Renal cortex interstitium (tissue), 15 donors: ENCODE measurements around the gene VEZT. TPM values are rescaled to one million over a fixed set of nuclear protein-coding genes. Genes with fewer than 3 reads are reported as not detected.

Experiments
- DNase-seq, 11 donors: peaks; one replicate each; pipeline ENCODE4 v3.0.0-alpha.2; 2013; ENCODE audit warnings: low read depth in 9 of 11, low spot score in 4 of 11; ENCODE audit errors: extremely low read depth in 1 of 11
- long read RNA-seq, 16 experiments: transcript quantifications; one replicate each; lab custom pipeline, GENCODE V29; 2026
- polyA plus RNA-seq, 3 donors: library from polyadenylated mRNA; unstranded; fragments of 120-200 nt; gene quantifications; one replicate each; pipeline ENCODE4 v1.2.1, GENCODE V29; 2013; ENCODE audit not compliant: insufficient read length in 3 of 3

VEZT gene, protein sequence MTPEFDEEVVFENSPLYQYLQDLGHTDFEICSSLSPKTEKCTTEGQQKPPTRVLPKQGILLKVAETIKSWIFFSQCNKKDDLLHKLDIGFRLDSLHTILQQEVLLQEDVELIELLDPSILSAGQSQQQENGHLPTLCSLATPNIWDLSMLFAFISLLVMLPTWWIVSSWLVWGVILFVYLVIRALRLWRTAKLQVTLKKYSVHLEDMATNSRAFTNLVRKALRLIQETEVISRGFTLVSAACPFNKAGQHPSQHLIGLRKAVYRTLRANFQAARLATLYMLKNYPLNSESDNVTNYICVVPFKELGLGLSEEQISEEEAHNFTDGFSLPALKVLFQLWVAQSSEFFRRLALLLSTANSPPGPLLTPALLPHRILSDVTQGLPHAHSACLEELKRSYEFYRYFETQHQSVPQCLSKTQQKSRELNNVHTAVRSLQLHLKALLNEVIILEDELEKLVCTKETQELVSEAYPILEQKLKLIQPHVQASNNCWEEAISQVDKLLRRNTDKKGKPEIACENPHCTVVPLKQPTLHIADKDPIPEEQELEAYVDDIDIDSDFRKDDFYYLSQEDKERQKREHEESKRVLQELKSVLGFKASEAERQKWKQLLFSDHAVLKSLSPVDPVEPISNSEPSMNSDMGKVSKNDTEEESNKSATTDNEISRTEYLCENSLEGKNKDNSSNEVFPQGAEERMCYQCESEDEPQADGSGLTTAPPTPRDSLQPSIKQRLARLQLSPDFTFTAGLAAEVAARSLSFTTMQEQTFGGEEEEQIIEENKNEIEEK
- 10 to 100 TPM; 65.3 to 80.1 (median 76.6) TPM for polyA plus RNA-seq
- long read RNA-seq, donor 1, full-length matches to known transcripts: 3 of 11 reads
- long read RNA-seq, donor 1, partial matches to known transcripts: 8 of 11 reads
- long read RNA-seq, donor 1, other reads (novel, unspliced or antisense): 0 of 11 reads
- long read RNA-seq, donor 2, partial matches to known transcripts: 21 of 24 reads
- long read RNA-seq, donor 2, other reads (novel, unspliced or antisense): 0 of 24 reads
- long read RNA-seq, donor 3, full-length matches to known transcripts: 10 of 58 reads
- long read RNA-seq, donor 3, partial matches to known transcripts: 48 of 58 reads
- long read RNA-seq, donor 3, other reads (novel, unspliced or antisense): 0 of 58 reads
- long read RNA-seq, donor 4, full-length matches to known transcripts: 8 of 42 reads
- long read RNA-seq, donor 4, partial matches to known transcripts: 34 of 42 reads
- long read RNA-seq, donor 4, other reads (novel, unspliced or antisense): 0 of 42 reads
- long read RNA-seq, donor 5: 0 reads
- long read RNA-seq, donor 6, full-length matches to known transcripts: 7 of 35 reads
- long read RNA-seq, donor 6, partial matches to known transcripts: 28 of 35 reads
- long read RNA-seq, donor 6, other reads (novel, unspliced or antisense): 0 of 35 reads
- long read RNA-seq, donor 7, full-length matches to known transcripts: 11 of 59 reads
- long read RNA-seq, donor 7, partial matches to known transcripts: 48 of 59 reads
- long read RNA-seq, donor 7, other reads (novel, unspliced or antisense): 0 of 59 reads
- long read RNA-seq, donor 8, full-length matches to known transcripts: 14 of 65 reads
- long read RNA-seq, donor 8, partial matches to known transcripts: 51 of 65 reads
- long read RNA-seq, donor 8, other reads (novel, unspliced or antisense): 0 of 65 reads
- long read RNA-seq, donor 9, full-length matches to known transcripts: 4 of 28 reads
- long read RNA-seq, donor 9, partial matches to known transcripts: 24 of 28 reads
- long read RNA-seq, donor 9, other reads (novel, unspliced or antisense): 0 of 28 reads
- long read RNA-seq, donor 10, full-length matches to known transcripts: 8 of 55 reads
- long read RNA-seq, donor 10, partial matches to known transcripts: 47 of 55 reads
- long read RNA-seq, donor 10, other reads (novel, unspliced or antisense): 0 of 55 reads
- long read RNA-seq, donor 11, full-length matches to known transcripts: 10 of 71 reads
- long read RNA-seq, donor 11, partial matches to known transcripts: 61 of 71 reads
- long read RNA-seq, donor 11, other reads (novel, unspliced or antisense): 0 of 71 reads
- long read RNA-seq, donor 12, partial matches to known transcripts: 19 of 23 reads
- long read RNA-seq, donor 12, other reads (novel, unspliced or antisense): 0 of 23 reads
- long read RNA-seq, donor 13: 0 reads
- long read RNA-seq, donor 14, full-length matches to known transcripts: 6 of 38 reads
- long read RNA-seq, donor 14, partial matches to known transcripts: 32 of 38 reads
- long read RNA-seq, donor 14, other reads (novel, unspliced or antisense): 0 of 38 reads
- long read RNA-seq, donor 15, partial matches to known transcripts: 17 of 17 reads
- long read RNA-seq, donor 15, other reads (novel, unspliced or antisense): 0 of 17 reads
- long read RNA-seq, donor 16, full-length matches to known transcripts: 12 of 193 reads
- long read RNA-seq, donor 16, partial matches to known transcripts: 181 of 193 reads
- long read RNA-seq, donor 16, other reads (novel, unspliced or antisense): 0 of 193 reads

DNA sequence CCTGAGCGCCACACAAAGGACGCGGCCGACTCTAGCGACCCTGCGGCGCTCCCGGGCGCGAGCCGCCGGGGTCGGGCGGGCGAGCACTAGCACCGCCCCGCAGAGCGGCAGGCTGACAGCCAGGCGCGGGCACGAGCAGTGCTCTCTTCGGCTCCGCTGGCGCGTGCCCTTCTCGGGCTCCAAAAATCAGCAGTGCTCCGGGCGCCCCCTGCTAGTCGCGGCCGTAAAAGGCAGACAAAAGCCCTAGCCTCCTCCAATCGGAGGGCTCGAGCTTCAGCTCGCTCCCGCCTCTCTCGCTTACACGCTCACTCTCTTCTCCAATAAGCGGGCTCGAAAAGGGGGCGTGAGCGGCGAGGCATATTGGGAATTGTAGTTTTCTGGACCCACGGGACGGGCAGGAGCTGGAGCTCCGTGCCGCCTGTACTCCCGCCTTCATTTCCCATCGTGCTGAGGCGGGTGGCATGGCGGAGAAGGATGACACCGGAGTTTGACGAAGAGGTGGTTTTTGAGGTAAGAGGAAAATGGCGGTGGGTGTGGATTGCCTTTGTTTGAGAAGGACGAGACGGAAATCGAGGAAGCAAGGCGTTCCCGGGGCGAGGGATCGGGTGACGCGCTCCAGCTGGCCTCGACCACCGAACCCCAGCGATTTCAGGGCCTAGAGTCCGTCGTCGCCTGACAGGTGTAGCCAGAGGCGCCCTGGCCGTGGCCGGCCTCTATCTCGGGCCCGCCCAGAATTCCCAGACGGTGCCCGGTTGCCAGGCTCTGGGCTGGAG lies at the start of gene VEZT, which contains the start of gene FGD6:
Gene VEZT (plus strand): TSS at position 431 of the 773 bp plus-strand sequence. CDS start 44 bp downstream, at position 475.
Gene FGD6 (minus strand): TSS at position 91 of the 773 bp plus-strand sequence. CDS start 227 bp downstream, outside the sequence.
- peak; percentile 96 to 99 (median 98) for DNase-seq

DNA sequence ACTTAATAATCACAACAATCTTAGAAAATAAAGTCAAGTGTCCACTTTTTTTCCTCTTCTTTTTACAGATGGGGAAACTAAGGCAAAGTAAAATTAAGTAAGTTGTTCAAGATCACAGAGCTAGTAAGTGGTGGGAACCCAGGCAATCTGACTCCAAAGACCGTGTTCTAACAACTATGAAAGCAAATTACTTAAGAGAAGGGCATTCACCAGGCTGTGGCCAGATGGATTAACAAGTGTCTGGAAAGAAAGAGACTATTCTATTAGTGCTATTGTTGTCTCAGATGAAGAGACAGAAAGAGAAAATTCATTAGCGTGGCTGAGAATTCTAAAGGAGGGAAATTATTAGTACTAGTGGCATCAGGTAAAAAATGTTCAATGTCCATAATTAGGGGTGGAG lies 48.9 kb upstream of the VEZT start:
- no peak for DNase-seq

DNA sequence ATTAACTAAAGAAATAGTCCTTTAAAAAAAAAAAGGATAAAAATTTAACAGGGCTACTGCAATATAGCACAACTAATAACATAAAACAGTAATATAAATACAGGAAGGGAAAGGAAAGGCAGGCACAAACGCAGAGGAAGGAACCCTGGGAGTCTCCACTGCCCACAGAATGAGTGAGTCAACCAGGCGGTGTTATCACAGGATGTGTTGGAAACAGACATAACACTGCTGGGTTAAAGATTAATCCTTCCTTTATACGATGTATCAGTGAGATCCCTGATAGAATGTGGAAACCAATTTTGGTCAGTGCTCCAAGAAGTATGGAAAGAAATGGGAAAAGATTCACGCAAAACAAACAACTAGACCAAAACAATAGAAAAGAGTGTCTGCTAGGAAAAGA lies 48.2 kb upstream of the VEZT start:
- DNase-seq: no peak

DNA sequence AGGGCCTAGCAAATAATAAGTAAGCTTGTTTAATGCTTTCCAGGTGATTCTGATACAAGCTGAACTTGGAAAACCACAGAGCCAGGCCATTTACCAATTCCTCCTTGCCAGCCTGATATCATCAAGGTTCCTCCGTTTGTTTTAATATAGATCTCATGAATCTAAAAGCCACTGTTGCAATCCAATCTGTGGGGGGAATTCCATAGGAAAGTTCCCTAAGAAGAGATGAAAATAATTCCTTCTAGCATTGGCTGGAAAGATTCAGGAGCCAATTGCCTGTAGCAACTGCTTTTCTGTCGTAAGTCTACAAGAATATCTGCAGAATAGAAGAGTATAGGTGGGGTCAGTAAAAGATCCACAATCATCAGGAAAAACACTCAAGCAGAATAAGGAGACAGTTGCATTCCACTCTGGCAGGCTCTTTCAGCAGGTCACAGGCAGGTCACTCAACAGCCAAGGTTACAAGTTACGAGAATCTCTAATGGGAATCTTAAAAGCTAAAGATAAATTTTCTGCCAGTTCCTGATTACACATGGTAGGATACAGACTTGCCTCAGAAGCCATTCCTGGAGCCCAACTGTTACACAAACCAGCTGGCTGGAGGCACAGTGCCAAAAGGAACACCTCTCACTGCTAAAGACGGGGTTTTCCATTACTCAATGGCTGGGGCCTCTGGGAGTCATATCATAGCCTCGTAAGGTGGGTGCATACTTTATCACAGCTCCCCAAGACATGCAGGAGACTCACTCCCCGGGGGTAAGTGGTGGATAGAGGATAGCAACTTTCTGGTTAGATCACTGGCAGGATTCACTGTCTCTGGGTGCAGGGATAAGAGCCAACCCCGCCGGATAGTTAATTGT lies 44.0 kb upstream of the VEZT start:
- DNase-seq: peak in 7 of 11 donors; percentile 17 to 40 (median 27)

DNA sequence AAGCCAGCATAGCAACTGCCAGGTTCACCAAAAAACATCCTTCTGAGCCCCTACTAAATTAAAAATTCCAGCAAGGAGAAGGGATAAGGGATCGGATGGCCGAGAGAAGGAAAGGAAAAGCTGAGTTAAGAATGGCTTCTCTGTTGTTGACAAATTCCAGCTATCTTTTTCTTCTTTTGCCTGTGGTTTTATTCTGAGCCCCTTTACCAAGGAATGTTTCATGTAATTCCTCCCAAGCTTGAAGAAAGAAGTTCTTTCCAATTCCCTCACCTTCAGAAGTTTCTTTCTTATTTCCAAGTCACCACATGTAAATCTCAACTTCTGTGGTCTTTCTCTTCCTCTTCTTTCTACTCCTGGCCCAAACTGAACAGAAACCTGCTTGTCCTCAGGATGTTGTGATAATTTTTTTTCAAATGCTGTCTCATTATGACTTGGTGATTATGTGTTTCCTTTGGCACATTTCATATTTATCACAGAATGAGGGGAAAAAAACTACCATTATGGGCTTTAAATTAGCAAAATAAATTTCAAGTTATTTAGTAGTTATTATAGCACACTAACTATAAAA lies 40.3 kb upstream of the VEZT start:
- DNase-seq: no peak

DNA sequence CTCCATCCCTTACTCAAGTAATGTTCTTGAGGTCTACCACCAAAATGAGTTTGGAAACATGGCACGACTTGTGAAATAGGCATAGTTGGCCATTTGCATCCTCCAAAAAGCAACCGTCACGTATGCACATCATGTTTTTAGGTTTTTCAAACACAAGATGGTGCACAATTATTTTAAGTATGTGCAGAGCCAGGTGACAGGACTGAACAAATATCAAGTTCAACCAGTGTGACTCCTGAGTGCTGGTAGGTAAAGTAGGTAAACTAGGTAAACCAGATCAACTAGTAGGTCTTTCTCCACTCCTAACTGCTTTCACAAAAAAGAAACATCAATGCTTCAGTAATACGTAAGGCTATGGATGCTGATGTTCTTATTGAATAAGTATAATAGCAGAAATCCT lies 39.5 kb upstream of the VEZT start:
- no peak for DNase-seq

DNA sequence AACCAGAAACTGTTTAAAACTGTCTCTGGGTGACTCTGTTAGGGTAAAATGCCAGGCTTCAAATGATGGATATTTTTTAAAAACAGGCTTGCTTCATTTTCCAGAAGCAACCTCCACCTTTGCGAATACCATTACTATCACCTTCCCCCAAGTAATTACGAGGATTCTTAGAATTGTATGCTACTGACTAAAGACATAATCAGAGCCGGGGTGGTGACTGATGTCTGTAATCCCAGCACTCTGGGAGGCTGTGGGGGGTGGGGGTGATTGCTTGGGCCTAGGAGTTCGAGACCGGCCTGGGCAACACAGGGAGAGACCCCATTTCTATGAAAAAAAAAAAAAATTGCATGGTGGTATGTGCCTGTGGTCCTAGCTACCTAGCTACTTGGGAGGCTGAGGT lies 38.6 kb upstream of the VEZT start:
- DNase-seq: no peak

DNA sequence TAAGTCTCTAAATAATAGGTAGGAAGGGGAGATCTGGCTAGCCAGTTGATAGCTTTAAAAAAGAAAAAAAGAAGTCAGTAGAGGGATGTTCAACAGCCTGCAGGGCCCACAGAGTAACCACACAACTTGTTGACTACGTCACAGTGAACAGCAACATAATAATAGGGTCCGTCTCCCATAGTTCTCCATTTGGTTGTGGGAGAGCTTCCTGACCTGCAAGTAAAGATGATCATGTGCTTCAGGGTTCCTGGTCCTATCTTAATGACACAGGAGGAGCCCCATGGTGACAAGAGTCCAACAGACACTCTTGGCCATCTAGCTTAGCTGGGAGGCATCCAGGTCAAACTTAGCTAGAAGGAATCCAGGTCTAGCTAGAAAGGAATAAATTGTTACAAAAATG lies 36.5 kb upstream of the VEZT start:
- DNase-seq: no peak

DNA sequence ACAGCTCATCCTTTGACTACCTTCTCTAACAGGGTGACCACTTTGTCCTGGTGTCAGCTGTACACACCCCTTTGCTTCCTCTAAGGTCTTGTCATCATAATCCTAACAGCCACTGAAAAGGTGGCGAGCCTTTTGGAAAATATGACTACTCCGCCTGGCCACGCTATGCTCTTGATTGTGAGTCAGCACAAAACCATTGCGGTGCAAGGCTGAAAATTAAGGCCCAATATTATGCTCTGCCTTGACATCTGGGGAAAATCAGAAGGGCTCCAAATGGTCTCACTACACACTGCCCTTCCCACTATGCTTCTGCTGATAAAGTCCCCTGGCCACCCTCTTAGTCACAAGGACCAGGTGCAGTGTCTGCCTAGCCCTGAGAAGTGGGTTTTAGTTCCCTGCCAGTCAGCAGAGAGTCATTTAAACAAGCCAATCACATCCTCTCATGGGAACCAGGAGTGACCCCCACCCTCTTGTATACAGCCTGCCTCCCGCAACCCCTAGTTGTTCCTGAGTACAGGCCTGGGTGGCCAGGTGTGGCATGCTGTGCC lies 34.7 kb upstream of the VEZT start:
- no peak for DNase-seq

DNA sequence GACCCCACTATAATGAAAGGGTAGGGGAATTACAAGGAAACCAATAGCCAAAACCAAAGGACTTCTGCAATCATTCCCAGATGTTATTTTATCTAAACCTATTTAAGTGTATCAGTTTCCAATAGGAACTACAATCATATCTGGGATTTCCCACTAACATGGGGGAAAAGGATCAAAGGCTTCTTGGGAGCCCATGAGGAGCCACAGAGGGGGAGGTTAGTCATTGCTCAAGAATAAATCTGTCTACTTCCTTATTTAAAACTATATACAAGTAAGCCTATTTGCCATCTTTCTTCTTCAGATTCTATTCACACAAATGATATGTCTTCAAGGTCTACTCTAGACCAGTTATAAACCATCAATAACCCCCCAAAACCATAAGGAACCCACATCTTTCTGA lies 33.5 kb upstream of the VEZT start:
- DNase-seq: no peak

DNA sequence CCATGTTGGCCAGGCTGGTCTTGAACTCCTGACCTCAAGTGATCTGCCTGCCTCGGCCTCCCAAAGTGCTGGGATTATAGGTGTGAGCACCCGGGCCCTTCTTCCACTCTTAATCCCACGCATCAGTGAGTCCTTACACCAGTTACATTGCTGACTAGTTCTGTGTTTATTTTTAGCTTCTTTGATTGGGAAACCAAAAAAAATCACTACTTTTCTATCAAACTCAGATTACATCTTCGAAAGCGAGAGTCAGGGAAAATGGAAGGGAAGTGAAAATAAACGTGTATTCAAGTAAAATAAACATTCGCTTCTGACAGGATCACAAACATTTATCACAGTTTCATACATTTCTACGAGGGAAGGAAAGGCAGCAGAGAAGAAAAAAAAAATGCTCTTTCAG lies 32.5 kb upstream of the VEZT start:
- no peak for DNase-seq

DNA sequence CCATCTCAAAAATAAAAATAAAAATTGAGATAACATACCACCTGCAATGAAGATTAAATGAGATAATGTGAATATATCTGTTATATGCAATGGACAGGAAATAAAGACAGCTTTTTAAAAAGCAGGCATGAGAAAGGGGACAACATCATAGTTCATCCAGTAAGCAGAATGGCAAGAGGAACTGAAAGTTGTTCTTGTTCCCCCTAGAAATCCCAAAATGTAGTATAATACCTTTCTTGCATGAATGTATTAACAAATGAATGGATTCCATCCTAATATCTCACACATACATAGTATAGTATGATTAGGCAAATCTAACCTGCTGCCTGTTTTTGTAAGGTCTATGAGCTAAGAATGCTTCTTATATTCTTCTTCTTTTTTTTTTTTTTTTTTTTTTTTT lies 31.8 kb upstream of the VEZT start:
- no peak for DNase-seq

DNA sequence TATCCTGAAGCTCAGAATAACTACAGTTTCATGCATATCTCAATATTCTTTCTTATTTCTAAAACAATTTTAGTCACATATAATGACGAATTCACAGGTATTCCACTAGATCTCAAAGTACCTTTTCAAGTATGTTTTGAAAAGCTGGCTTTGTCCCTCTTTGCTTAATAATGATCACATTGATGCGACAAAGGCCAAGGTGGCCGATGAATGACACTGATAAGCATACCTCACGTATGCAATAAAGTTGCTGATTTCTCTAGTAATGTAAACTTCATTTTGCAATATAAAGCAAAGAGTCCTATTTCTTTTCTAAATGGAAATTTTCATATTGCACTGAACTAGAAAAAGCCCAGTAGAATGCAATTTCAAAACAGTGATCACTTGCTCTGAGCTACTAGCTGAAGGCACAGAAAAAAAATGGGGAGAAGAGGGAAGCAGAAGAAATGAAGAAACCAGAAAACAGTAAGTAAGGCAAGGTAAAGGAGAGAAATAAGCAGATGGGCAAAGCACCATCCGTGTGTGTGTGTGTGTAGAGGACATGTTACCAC lies 29.7 kb upstream of the VEZT start:
- DNase-seq: no peak

DNA sequence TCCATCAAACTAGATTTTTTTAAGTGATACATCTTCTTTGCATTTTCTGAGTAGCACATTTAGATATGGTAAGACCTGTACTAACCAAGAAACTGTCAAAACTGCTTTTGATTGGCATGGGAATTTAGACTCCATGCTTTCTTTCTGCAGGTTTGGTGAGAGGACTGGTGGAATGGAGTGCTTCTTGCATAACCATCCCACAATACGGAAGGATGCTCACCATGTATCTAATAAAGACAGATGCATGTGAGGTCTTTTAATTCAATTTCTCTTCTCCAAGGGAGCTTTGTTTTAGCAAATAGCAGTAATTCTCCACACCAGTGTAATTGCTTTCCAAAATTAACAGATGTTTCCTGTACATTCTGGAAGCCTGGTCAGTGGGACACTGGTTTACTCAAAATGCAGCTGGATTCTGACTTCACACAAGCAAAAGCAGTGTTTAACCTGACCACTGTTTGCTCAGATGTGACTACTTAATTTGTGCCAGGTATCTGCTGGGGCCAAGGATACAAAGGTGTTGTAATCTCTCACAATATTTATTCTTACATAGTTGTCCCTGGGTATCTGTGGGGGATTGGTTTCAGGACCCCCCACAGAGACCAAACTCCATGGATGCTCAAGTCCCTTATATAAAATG lies 26.4 kb upstream of the VEZT start:
- no peak for DNase-seq
